ENCODE results near the gene KCNH5.

The KCNH5 gene

GRCh38 chr14:62696331-62696924 is 348.8 kb downstream of the KCNH5 start:
- H3K4me3 ChIP-seq (replicated peaks; ENCODE audit: low read depth, low read length), result no peak overlapping the region
- DNase-seq (ENCODE audit: low read depth), result no peak
- TF ChIP-seq CTCF (IDR thresholded peaks at IDR 0.05; ENCODE audit: low read length, missing control alignments), result no peak

GRCh38 chr14:62694075-62694474 is 351.2 kb downstream of the KCNH5 start:
- H3K4me3 ChIP-seq (replicated peaks; ENCODE audit: low read depth, low read length), result no peak overlapping the region
- peak; percentile 97 for DNase-seq (ENCODE audit: low read depth)
- TF ChIP-seq CTCF (IDR thresholded peaks at IDR 0.05; ENCODE audit: low read length, missing control alignments), result no peak

- no peak overlapping the region for H3K4me3 ChIP-seq (replicated peaks; ENCODE audit: low read depth, low read length)
Observed at GRCh38 chr14:62692490-62693106, 352.7 kb downstream of the KCNH5 start.

GRCh38 chr14:62691647-62692489 is 353.4 kb downstream of the KCNH5 start:
- peak; percentile 97 for DNase-seq (ENCODE audit: low read depth)
- no peak for TF ChIP-seq CTCF (IDR thresholded peaks at IDR 0.05; ENCODE audit: low read length, missing control alignments)
- H3K4me3 ChIP-seq (replicated peaks; ENCODE audit: low read depth, low read length), result no peak overlapping the region

More at GRCh38 chr14:62692490-62693106, 352.7 kb downstream of the KCNH5 start:
- TF ChIP-seq CTCF (IDR thresholded peaks at IDR 0.05; ENCODE audit: low read length, missing control alignments), result no peak
- DNase-seq (ENCODE audit: low read depth), result peak; percentile 22

GRCh38 chr14:62689733-62690132 is 355.5 kb downstream of the KCNH5 start:
- DNase-seq (ENCODE audit: low read depth), result no peak
- no peak overlapping the region for H3K4me3 ChIP-seq (replicated peaks; ENCODE audit: low read depth, low read length)
- TF ChIP-seq CTCF (IDR thresholded peaks at IDR 0.05; ENCODE audit: low read length, missing control alignments), result no peak

- H3K4me3 ChIP-seq (replicated peaks; ENCODE audit: low read depth, low read length), result no peak overlapping the region
- no peak for DNase-seq (ENCODE audit: low read depth)
- TF ChIP-seq CTCF (IDR thresholded peaks at IDR 0.05; ENCODE audit: low read length, missing control alignments), result no peak
Observed at GRCh38 chr14:62687818-62688217, 357.4 kb downstream of the KCNH5 start.

Data from fibroblast of pulmonary artery (primary cell).